Nephron (organoid): ENCODE results near the gene NAV2.

Experiments
- H3K27ac Mint-ChIP-seq, 3 experiments: 2 replicates each; pipeline ENCODE4 v1.8.0; 2020; ENCODE audit warnings: mixed read lengths in 3 of 3, mild to moderate bottlenecking in 2 of 3, moderate library complexity in 1 of 3
- H3K27me3 Mint-ChIP-seq: 2 replicates; pipeline ENCODE4 v1.8.0; 2021; ENCODE audit warnings: low read depth, mild to moderate bottlenecking, moderate library complexity, mixed read lengths
- H3K36me3 Mint-ChIP-seq: 2 replicates; pipeline ENCODE4 v1.8.0; 2020; ENCODE audit warnings: low read depth, mixed read lengths
- H3K4me1 Mint-ChIP-seq: 2 replicates; pipeline ENCODE4 v1.8.0; 2020; ENCODE audit warnings: mixed read lengths
- H3K4me3 Mint-ChIP-seq, 3 experiments: 2 replicates each; pipeline ENCODE4 v1.8.0; 2020; ENCODE audit warnings: mild to moderate bottlenecking in 3 of 3, mixed read lengths in 3 of 3, moderate library complexity in 2 of 3
- H3K9me3 Mint-ChIP-seq: 2 replicates; pipeline ENCODE4 v1.8.0; 2020; ENCODE audit warnings: mixed read lengths
- CTCF ChIP-seq, 3 experiments: fragments of 200-600 bp; sonication (generic); IDR thresholded peaks; one replicate each; pipeline ENCODE4 v1.5.0; 2021; ENCODE audit warnings: antibody characterized with exemption in 3 of 3; ENCODE audit not compliant: unreplicated experiment in 3 of 3

The NAV2 gene

DNA sequence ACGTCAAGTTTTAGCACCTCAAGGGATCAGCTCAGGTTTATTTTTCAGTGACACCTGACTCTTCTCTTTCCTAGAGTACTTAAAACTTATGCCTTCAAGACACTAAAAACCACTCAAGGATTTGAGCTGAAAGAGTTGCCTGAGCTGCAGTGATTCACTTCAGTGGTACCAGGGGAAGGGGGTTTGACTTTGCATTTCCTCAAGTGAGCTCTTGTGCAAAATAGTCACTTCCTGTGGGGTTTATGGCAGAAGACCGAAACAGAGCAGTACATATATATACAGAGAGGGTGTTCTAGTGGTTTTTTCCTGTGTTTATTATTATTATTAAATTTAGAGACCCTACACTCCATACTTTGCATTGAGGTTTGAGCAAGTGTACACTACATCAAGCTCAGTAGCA, 386.9 kb downstream of the NAV2 start:
- peaks cover 17% of the 10 kb centered on the region for H3K4me1 Mint-ChIP-seq
- H3K27me3 Mint-ChIP-seq, result no peaks in the 10 kb centered on the region
- H3K27ac Mint-ChIP-seq, result no peak overlapping the region
- no peak overlapping the region for H3K4me3 Mint-ChIP-seq
- TF ChIP-seq CTCF (IDR thresholded peaks at IDR 0.05; ENCODE audit: unreplicated experiment in 3 of 3), result no peak
- peaks cover 78% of the 10 kb centered on the region for H3K36me3 Mint-ChIP-seq
- no peaks in the 10 kb centered on the region for H3K9me3 Mint-ChIP-seq

- H3K9me3 Mint-ChIP-seq, result no peaks in the 10 kb centered on the region
- TF ChIP-seq CTCF (IDR thresholded peaks at IDR 0.05; ENCODE audit: unreplicated experiment in 3 of 3), result no peak
- H3K27ac Mint-ChIP-seq, result no peak overlapping the region
- H3K27me3 Mint-ChIP-seq, result no peaks in the 10 kb centered on the region
- H3K36me3 Mint-ChIP-seq, result peaks cover 69% of the 10 kb centered on the region
- no peak overlapping the region for H3K4me3 Mint-ChIP-seq
- peaks cover 5% of the 10 kb centered on the region for H3K4me1 Mint-ChIP-seq
Measured at GRCh38 chr11:20102397-20102796, 389.8 kb downstream of the NAV2 start.

DNA sequence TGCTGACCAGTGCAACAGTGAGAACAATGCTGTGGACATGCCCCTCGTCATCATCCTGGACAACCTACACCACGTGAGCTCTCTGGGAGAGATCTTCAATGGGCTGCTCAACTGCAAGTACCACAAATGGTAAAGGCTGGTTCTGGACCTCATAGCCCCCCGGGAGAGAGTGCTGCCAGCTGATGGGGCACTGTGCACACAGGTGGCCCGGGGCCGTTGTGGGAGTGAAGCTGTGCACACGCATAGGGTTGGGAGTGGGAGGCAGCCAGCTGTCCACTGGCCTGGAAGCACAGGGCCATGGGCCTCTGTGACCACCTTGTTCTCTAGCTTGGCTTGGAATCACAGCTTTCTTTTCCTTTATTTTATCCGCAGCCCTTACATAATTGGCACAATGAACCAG, 390.6 kb downstream of the NAV2 start:
- Mint-ChIP-seq H3K4me3 (no peak overlapping the region), H3K4me1 (no peaks in the 10 kb centered on the region), H3K27me3 (no peaks in the 10 kb centered on the region), H3K27ac (no peak overlapping the region), H3K36me3 (peaks cover 69% of the 10 kb centered on the region), H3K9me3 (no peaks in the 10 kb centered on the region)
- TF ChIP-seq CTCF (IDR thresholded peaks at IDR 0.05; ENCODE audit: unreplicated experiment in 3 of 3), result no peak

GRCh38 chr11:20105427-20105826, 392.8 kb downstream of the NAV2 start:
- H3K4me3 Mint-ChIP-seq, result no peak overlapping the region
- no peak overlapping the region for H3K27ac Mint-ChIP-seq
- H3K36me3 Mint-ChIP-seq, result peaks cover 61% of the 10 kb centered on the region
- no peaks in the 10 kb centered on the region for H3K4me1 Mint-ChIP-seq
- no peak for TF ChIP-seq CTCF (IDR thresholded peaks at IDR 0.05; ENCODE audit: unreplicated experiment in 3 of 3)
- no peaks in the 10 kb centered on the region for H3K27me3 Mint-ChIP-seq
- H3K9me3 Mint-ChIP-seq, result no peaks in the 10 kb centered on the region

DNA sequence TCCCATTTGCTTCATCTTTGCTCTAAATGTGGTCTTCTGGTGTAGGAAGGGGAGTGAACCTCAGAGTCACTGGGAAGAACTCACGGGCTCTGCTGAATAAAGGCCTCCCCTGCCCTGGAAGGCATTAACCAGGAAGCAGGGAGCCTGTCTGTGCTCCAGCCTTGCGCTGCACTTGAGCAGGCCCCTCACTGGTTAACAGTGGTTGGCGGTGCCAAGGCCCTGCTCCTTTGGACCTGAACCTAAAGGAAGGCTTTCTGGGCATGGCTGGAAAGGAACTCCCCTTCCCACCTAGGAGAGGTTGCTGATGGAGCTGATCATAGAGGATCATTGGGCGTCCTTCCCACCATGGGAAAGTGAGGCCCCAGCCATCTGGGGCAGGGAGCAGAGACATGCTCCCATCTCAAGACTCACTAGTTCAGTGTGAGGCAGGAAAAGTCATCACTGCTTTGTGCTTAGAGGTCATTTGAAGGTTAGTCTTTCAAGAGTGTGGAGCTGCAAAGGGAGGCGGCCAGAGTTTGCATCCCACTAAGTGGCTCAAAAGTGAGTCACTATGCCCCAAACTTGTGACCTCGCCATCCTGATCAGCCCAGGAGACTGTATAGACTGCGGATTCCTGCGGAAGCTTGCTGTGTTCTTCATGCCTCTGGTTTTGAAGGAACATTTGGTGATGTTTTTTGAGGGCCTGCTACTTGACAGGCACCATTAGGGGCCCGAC, 397.3 kb downstream of the NAV2 start:
- Mint-ChIP-seq H3K27me3 (no peaks in the 10 kb centered on the region), H3K36me3 (peaks cover 37% of the 10 kb centered on the region), H3K4me3 (no peak overlapping the region), H3K9me3 (no peaks in the 10 kb centered on the region), H3K4me1 (no peaks in the 10 kb centered on the region), H3K27ac (no peak overlapping the region)
- no peak for TF ChIP-seq CTCF (IDR thresholded peaks at IDR 0.05; ENCODE audit: unreplicated experiment in 3 of 3)
